ENCODE results near the gene PGPEP1.

The PGPEP1 gene, protein sequence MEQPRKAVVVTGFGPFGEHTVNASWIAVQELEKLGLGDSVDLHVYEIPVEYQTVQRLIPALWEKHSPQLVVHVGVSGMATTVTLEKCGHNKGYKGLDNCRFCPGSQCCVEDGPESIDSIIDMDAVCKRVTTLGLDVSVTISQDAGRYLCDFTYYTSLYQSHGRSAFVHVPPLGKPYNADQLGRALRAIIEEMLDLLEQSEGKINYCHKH

DNA sequence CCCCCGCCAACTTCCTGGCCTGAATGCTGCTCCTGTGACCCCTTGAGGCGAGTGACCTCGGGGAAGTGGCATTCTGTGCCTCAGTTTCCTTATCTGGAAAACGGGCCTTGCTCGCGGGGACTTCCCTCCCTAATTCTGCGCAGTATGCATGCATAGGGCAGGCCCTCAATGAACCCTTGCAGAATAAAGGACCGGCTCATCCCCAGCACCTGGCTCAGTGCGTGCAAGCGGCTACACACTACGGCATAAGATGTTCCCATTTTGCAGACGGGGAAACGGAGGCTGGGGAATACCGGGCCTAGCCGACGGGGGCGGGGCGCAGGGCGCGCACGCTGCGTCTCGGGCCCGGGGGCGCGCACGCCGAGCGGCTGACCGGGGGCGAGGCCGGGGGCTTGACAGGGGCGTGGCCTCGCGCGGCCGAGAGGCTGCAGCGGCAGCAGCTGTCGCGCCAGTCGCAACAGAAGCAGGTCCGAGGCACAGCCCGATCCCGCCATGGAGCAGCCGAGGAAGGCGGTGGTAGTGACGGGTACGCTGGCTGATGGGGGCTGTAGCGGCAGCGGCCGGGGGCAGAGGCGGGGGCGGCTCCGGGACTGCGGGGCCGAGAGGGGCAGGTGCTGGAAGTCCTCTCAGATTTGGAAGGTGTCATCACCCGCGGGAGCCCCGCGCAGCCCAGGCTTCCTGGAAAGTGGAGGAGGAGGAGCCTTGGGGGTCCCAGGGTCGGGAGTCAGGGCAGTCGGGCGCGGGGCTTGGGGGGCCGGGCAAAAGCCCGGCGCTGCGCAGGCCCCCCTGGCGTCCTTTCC is at the start of gene PGPEP1:
TSS of gene PGPEP1 (plus strand) at position 409 of the 800 bp plus-strand sequence. CDS start at position 493, 84 bp downstream.
- H3K27ac Mint-ChIP-seq, result peak within 1 kb of the TSS; percentile 81
- peak; percentile 67 for DNase-seq
- peaks cover 21% of the 10 kb centered on the region for H3K4me1 Mint-ChIP-seq
- H3K4me3 Mint-ChIP-seq, result peak within 1 kb of the TSS; percentile 83
- H3K9me3 Mint-ChIP-seq, result no peaks in the 10 kb centered on the region
- peaks cover 15% of the 10 kb centered on the region for H3K36me3 Mint-ChIP-seq
- CTCF ChIA-PET, result interaction anchor here (1.0 to 2.6 kb wide), 5 partner anchors 9 to 71 kb away, joined by 3 to 18 read pairs (median 8); no protein-coding TSS in a partner anchor
- H3K27me3 Mint-ChIP-seq, result peaks cover 17% of the 10 kb centered on the region

DNA sequence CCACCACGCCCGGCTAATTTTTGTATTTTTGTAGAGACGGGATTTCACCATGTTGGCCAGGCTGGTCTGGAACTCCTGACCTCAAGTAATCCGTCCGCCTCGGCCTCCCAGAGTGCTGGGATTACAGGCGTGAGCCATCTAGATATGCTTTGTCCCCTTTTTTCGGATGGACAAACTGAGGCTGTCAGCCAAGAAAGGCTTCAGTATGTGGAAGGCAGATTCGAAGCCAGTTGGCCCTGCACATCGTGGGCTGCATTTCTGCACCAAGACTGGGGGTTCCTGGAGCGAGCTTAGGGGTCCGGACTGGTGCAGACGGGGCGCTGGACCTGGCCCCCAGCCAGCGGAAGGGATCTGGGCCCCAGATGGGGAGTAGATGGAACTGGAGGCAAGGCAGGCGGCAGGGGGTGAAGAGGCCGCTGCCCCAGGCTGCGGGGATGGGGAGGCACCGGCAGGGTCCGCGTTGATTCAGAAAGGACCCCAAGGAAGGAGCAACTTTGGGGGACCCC is 49.3 kb upstream of the PGPEP1 start:
- DNase-seq, result peak; percentile 50
- Mint-ChIP-seq H3K36me3 (peaks cover 13% of the 10 kb centered on the region), H3K4me1 (peaks cover 81% of the 10 kb centered on the region), H3K9me3 (no peaks in the 10 kb centered on the region), H3K4me3 (peak overlapping the region; percentile 89), H3K27ac (peak overlapping the region; percentile 96), H3K27me3 (no peaks in the 10 kb centered on the region)
- CTCF ChIA-PET, result interaction anchor here (1.3 to 6.6 kb wide), 3 partner anchors 7 to 11 kb away, joined by 4 to 73 read pairs (median 13); partner anchors contain the start of gene JUND

GRCh38 chr19:18291590-18292461 is 48.6 kb upstream of the PGPEP1 start:
- H3K36me3 Mint-ChIP-seq, result peaks cover 8% of the 10 kb centered on the region
- H3K4me3 Mint-ChIP-seq, result peak overlapping the region; percentile 89
- H3K9me3 Mint-ChIP-seq, result no peaks in the 10 kb centered on the region
- H3K27ac Mint-ChIP-seq, result peak overlapping the region; percentile 96
- CTCF ChIA-PET, result interaction anchor here (1.2 to 6.6 kb wide), 6 partner anchors 8 to 36 kb away, joined by 4 to 73 read pairs (median 9); partner anchors contain the start of gene JUND
- no peaks in the 10 kb centered on the region for H3K27me3 Mint-ChIP-seq
- peak; percentile 91 for DNase-seq
- H3K4me1 Mint-ChIP-seq, result peaks cover 77% of the 10 kb centered on the region

- Mint-ChIP-seq H3K27ac (peak overlapping the region; percentile 96), H3K9me3 (no peaks in the 10 kb centered on the region), H3K36me3 (peaks cover 8% of the 10 kb centered on the region), H3K4me3 (peak overlapping the region; percentile 89), H3K4me1 (peaks cover 75% of the 10 kb centered on the region), H3K27me3 (no peaks in the 10 kb centered on the region)
- CTCF ChIA-PET, result interaction anchor here (0.8 to 6.6 kb wide), 7 partner anchors 8 to 35 kb away, joined by 3 to 73 read pairs (median 5); partner anchors contain the start of gene JUND
- DNase-seq, result peak; percentile 55
Observed at GRCh38 chr19:18292462-18292809, 48.0 kb upstream of the PGPEP1 start.

- DNase-seq, result peak; percentile 67
- Mint-ChIP-seq H3K4me3 (peak overlapping the region; percentile 89), H3K4me1 (peaks cover 77% of the 10 kb centered on the region), H3K27ac (peak overlapping the region; percentile 96), H3K36me3 (peaks cover 8% of the 10 kb centered on the region), H3K27me3 (no peaks in the 10 kb centered on the region), H3K9me3 (no peaks in the 10 kb centered on the region)
- CTCF ChIA-PET, result interaction anchor here (0.7 to 6.6 kb wide), 7 partner anchors 9 to 228 kb away, joined by 3 to 73 read pairs (median 5); partner anchors contain the start of gene JUND
Observed at GRCh38 chr19:18292810-18293641, 47.4 kb upstream of the PGPEP1 start.

DNA sequence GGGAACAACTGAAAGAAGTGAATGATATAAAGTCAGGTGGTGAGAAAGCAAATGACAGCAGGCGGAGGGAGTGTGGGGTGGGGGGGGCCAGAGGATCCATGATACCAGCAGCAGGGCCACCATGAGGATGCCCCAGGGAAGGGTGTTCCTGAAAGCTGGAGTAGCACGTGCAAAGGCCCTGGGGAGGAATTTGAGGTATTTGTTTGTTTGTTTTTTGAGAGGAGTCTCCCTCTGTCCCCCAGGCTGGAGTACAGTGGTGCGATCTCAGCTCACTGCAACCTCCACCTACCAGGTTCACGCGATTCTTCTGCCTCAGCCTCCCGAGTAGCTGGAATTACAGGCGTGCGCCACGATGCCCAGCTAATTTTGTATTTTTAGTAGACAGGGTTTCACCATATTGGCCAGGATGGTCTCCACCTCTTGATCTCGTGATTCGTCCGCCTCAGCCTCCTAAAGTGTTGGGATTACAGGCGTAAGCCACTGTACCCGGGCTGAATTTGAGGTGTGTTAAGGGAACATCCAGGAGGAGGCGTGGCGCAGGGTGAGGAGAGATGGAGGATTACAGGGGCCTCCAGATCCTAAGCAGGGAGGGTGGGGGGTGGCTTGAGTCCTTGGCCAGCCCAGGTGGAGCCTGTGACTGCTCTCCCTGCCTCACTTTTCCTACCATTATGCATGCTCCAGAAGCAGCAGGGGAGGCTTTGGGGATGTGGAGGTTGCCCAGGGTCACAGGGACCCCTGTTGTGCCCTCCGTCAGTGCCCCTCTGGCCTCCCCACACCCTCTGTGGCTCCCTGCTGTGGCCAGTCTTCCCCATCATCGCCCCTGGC is 46.5 kb upstream of the PGPEP1 start:
- Mint-ChIP-seq H3K27ac (peak overlapping the region; percentile 96), H3K27me3 (no peaks in the 10 kb centered on the region), H3K9me3 (no peaks in the 10 kb centered on the region), H3K4me1 (peaks cover 75% of the 10 kb centered on the region), H3K4me3 (peak overlapping the region; percentile 89), H3K36me3 (peaks cover 8% of the 10 kb centered on the region)
- CTCF ChIA-PET, result interaction anchor here (0.7 to 6.6 kb wide), 4 partner anchors 8 to 227 kb away, joined by 3 to 73 read pairs (median 14); partner anchors contain the start of gene JUND
- no peak for DNase-seq

DNA sequence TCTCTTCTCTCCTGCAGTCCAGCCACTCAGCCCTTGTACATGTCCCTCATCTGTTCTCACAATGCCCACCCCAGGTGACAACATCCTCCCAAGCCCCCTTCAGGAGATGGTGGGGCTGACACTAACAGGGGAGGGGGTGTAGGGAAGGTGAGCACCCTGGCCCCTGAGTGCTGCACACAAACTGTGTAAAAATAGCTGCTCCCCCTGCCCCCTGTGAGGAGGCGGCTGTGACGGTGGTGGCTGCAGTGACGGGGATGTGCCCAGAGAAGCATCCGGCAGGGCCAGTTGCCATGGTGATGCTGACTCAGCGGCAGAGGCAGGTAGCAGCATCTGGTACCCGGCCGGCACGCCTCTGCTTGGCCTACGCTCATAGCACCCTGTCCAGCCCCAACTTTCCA is 45.9 kb upstream of the PGPEP1 start:
- Mint-ChIP-seq H3K27me3 (no peaks in the 10 kb centered on the region), H3K4me1 (peaks cover 76% of the 10 kb centered on the region), H3K9me3 (no peaks in the 10 kb centered on the region), H3K27ac (peak overlapping the region; percentile 96), H3K4me3 (peak overlapping the region; percentile 89), H3K36me3 (peaks cover 8% of the 10 kb centered on the region)
- peak; percentile 95 for DNase-seq
- CTCF ChIA-PET, result interaction anchor here (6.6 kb wide), 1 partner anchor 15 kb away, joined by 73 read pairs; the partner anchor contains the start of gene JUND

DNA sequence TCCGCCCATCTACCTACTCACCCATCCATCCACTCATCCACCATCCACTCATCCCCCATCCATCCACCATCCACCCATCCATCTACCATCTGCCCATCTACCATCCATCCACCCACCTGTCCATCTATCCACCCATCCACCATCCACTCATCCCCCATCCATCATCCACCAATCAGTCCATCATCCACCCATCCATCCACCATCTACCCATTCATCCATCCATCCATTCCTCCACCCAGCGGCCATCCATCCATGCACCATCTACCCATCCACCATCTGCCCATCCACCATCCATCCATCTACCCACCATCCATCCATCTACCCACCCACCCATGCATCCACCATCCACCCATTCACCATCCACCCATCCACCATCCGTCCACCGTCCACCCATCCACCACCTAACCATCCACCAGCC is 45.4 kb upstream of the PGPEP1 start:
- peaks cover 8% of the 10 kb centered on the region for H3K36me3 Mint-ChIP-seq
- no peak for DNase-seq
- H3K4me1 Mint-ChIP-seq, result peaks cover 70% of the 10 kb centered on the region
- no peak overlapping the region for H3K27ac Mint-ChIP-seq
- CTCF ChIA-PET, result interaction anchor here (6.6 kb wide), 1 partner anchor 15 kb away, joined by 73 read pairs; the partner anchor contains the start of gene JUND
- no peak overlapping the region for H3K4me3 Mint-ChIP-seq
- no peaks in the 10 kb centered on the region for H3K27me3 Mint-ChIP-seq
- no peaks in the 10 kb centered on the region for H3K9me3 Mint-ChIP-seq

DNA sequence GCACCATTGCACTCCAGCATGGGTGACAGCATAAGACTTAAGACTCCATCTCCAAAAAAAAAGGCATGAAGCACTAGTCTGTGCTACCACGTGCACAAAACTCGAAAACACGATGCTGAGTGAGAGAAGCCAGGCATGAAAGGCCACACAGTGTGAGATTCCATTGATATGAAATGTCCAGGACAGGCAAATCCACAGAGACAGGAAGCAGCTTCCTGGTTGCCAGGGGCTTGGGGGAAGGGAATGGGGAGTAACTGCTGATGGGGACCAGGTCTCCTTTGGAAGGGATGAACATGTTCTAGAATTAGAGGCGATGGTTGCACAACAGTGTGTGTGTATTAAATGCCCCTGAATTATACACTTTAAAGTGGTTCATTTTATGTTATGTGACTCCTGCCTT is 43.1 kb upstream of the PGPEP1 start:
- Mint-ChIP-seq H3K9me3 (no peaks in the 10 kb centered on the region), H3K27ac (no peak overlapping the region), H3K27me3 (no peaks in the 10 kb centered on the region), H3K36me3 (peaks cover 3% of the 10 kb centered on the region), H3K4me1 (peaks cover 63% of the 10 kb centered on the region), H3K4me3 (no peak overlapping the region)
- no peak for DNase-seq
- CTCF ChIA-PET, result interaction anchor here (1.6 kb wide), 1 partner anchor 18 kb away, joined by 5 read pairs; no protein-coding TSS in a partner anchor

- Mint-ChIP-seq H3K4me3 (no peak overlapping the region), H3K27ac (peak overlapping the region; percentile 56), H3K36me3 (peaks cover 7% of the 10 kb centered on the region), H3K4me1 (peaks cover 60% of the 10 kb centered on the region), H3K9me3 (no peaks in the 10 kb centered on the region), H3K27me3 (no peaks in the 10 kb centered on the region)
- no peak for DNase-seq
- CTCF ChIA-PET, result interaction anchor here (7.6 kb wide), 1 partner anchor 18 kb away, joined by 132 read pairs; the partner anchor contains the start of gene JUND
Observed at GRCh38 chr19:18298601-18299000, 41.8 kb upstream of the PGPEP1 start.

GRCh38 chr19:18299654-18300053 is 40.7 kb upstream of the PGPEP1 start:
- Mint-ChIP-seq H3K27ac (no peak overlapping the region), H3K4me1 (peaks cover 53% of the 10 kb centered on the region), H3K36me3 (peaks cover 12% of the 10 kb centered on the region), H3K27me3 (no peaks in the 10 kb centered on the region), H3K4me3 (no peak overlapping the region), H3K9me3 (no peaks in the 10 kb centered on the region)
- DNase-seq, result no peak
- CTCF ChIA-PET, result interaction anchor here (7.6 kb wide), 1 partner anchor 19 kb away, joined by 132 read pairs; the partner anchor contains the start of gene JUND
